ENCODE data around the gene AQP12A. TPM values are rescaled to one million over a fixed set of nuclear protein-coding genes. Genes with fewer than 3 reads are reported as not detected.

Gene AQP12A
- polyA plus RNA-seq, 2 of the 4 experiments (the other 2 are of a cell fraction), result not detected

GRCh38 chr2:240643093-240643810, 48.4 kb upstream of the AQP12A start (continued):
- no peak for TF ChIP-seq HMGXB4 (CRISPR knock-in tag; IDR thresholded peaks at IDR 0.05; ENCODE audit: borderline replicate concordance)
- no peak for TF ChIP-seq KDM1A (IDR thresholded peaks at IDR 0.05; ENCODE audit: low read depth)

- no peak overlapping the region for H3K4me3 ChIP-seq
- FAIRE-seq, result no peak
- WGBS (ENCODE audit: missing lambda C conversion rate), result 70% methylated on average over 15 of the region's 15 CpGs
Measured at GRCh38 chr2:240643811-240644150, 47.9 kb upstream of the AQP12A start.

DNA sequence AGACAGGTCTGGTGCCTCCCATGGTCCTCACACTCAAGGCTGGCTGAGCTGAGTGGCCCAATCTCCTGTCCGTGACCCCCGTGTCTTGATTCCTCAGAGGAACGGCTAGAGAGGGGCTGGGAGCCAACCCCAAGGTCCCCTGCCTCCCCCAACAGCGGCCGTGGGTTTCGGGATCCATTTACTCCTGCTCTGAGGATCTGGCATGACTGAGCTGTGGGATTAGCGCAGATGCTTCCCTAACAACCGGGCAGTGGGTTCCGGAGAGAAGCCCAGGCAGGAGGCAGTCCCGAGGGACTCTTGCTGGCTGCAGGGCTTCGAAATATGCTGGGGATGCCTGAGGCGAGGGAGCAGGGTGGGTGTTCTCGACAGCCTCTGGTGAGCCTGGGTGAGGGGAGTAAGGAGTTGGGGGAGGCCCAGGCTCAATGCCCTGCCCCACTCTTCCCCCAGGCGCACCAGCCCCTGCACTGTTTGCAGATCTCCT, 47.5 kb upstream of the AQP12A start:
- Histone ChIP-seq H3K4me1 (no peaks in the 10 kb centered on the region), H3K27ac (no peak overlapping the region), H3K9me3 (no peaks in the 10 kb centered on the region), H3K4me2 (no peak overlapping the region), H3K4me3 (no peak overlapping the region)
- ChIA-PET POLR2A (no interaction called here), CTCF (interaction anchor here (1.2 kb wide), 1 partner anchor 9 kb away, joined by 3 read pairs; no protein-coding TSS in a partner anchor)
- no peak for ATAC-seq
- no peak for TF ChIP-seq MYC (IDR thresholded peaks at IDR 0.05; ENCODE audit: borderline replicate concordance, low read length)
- no peak for TF ChIP-seq TP53 (CRISPR knock-in tag; IDR thresholded peaks at IDR 0.05)
- TF ChIP-seq, protein P1, sequence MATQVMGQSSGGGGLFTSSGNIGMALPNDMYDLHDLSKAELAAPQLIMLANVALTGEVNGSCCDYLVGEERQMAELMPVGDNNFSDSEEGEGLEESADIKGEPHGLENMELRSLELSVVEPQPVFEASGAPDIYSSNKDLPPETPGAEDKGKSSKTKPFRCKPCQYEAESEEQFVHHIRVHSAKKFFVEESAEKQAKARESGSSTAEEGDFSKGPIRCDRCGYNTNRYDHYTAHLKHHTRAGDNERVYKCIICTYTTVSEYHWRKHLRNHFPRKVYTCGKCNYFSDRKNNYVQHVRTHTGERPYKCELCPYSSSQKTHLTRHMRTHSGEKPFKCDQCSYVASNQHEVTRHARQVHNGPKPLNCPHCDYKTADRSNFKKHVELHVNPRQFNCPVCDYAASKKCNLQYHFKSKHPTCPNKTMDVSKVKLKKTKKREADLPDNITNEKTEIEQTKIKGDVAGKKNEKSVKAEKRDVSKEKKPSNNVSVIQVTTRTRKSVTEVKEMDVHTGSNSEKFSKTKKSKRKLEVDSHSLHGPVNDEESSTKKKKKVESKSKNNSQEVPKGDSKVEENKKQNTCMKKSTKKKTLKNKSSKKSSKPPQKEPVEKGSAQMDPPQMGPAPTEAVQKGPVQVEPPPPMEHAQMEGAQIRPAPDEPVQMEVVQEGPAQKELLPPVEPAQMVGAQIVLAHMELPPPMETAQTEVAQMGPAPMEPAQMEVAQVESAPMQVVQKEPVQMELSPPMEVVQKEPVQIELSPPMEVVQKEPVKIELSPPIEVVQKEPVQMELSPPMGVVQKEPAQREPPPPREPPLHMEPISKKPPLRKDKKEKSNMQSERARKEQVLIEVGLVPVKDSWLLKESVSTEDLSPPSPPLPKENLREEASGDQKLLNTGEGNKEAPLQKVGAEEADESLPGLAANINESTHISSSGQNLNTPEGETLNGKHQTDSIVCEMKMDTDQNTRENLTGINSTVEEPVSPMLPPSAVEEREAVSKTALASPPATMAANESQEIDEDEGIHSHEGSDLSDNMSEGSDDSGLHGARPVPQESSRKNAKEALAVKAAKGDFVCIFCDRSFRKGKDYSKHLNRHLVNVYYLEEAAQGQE (IDR thresholded peaks at IDR 0.05), result no peak
- no peak for DNase-seq (ENCODE audit: low read depth in 1 of 2, low spot score in 1 of 2)
- FAIRE-seq, result no peak
- 37% methylated on average over 7 of the region's 14 CpGs for WGBS (ENCODE audit: missing lambda C conversion rate)

More at GRCh38 chr2:240643811-240644150, 47.9 kb upstream of the AQP12A start:
- CTCF ChIA-PET, result interaction anchor here (1.1 to 1.2 kb wide), 2 partner anchors 9 to 36 kb away, joined by 3 read pairs; no protein-coding TSS in a partner anchor
- Histone ChIP-seq H3K27ac (no peak overlapping the region), H3K4me1 (no peaks in the 10 kb centered on the region), H3K9me3 (no peaks in the 10 kb centered on the region), H3K4me2 (no peak overlapping the region)
- no peak for ATAC-seq
- TF ChIP-seq BHLHE40 (IDR thresholded peaks at IDR 0.05; ENCODE audit: low read depth, low read length) (no peak), MAZ (IDR thresholded peaks at IDR 0.05; ENCODE audit: borderline replicate concordance, low read depth, low read length) (no peak), ZNF302 (CRISPR knock-in tag; IDR thresholded peaks at IDR 0.05) (no peak), JUNB (IDR thresholded peaks at IDR 0.05) (no peak), GATA3 (IDR thresholded peaks at IDR 0.05; ENCODE audit: borderline replicate concordance) (no peak), CHD4 (IDR thresholded peaks at IDR 0.05; ENCODE audit: borderline replicate concordance) (no peak), KDM5A (IDR thresholded peaks at IDR 0.05) (no peak), POLR2AphosphoS2 (conservative IDR thresholded peaks at IDR 0.05; ENCODE audit: low read length) (no peak), JUN (IDR thresholded peaks at IDR 0.05) (no peak), SREBF2 (IDR thresholded peaks at IDR 0.05) (no peak)
- TF ChIP-seq, protein P2, sequence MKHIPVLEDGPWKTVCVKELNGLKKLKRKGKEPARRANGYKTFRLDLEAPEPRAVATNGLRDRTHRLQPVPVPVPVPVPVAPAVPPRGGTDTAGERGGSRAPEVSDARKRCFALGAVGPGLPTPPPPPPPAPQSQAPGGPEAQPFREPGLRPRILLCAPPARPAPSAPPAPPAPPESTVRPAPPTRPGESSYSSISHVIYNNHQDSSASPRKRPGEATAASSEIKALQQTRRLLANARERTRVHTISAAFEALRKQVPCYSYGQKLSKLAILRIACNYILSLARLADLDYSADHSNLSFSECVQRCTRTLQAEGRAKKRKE (CRISPR knock-in tag; IDR thresholded peaks at IDR 0.05; ENCODE audit: low read depth), result no peak
- TF ChIP-seq, protein P3, sequence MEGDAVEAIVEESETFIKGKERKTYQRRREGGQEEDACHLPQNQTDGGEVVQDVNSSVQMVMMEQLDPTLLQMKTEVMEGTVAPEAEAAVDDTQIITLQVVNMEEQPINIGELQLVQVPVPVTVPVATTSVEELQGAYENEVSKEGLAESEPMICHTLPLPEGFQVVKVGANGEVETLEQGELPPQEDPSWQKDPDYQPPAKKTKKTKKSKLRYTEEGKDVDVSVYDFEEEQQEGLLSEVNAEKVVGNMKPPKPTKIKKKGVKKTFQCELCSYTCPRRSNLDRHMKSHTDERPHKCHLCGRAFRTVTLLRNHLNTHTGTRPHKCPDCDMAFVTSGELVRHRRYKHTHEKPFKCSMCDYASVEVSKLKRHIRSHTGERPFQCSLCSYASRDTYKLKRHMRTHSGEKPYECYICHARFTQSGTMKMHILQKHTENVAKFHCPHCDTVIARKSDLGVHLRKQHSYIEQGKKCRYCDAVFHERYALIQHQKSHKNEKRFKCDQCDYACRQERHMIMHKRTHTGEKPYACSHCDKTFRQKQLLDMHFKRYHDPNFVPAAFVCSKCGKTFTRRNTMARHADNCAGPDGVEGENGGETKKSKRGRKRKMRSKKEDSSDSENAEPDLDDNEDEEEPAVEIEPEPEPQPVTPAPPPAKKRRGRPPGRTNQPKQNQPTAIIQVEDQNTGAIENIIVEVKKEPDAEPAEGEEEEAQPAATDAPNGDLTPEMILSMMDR (IDR thresholded peaks at IDR 0.05), result no peak
- TF ChIP-seq, protein P4, sequence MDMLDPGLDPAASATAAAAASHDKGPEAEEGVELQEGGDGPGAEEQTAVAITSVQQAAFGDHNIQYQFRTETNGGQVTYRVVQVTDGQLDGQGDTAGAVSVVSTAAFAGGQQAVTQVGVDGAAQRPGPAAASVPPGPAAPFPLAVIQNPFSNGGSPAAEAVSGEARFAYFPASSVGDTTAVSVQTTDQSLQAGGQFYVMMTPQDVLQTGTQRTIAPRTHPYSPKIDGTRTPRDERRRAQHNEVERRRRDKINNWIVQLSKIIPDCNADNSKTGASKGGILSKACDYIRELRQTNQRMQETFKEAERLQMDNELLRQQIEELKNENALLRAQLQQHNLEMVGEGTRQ (IDR thresholded peaks at IDR 0.05), result no peak
- POLR2A ChIA-PET, result no interaction called here
- DNase-seq (ENCODE audit: low read depth in 1 of 2, low spot score in 1 of 2), result no peak
